Loucy (cell line): Measurements from ENCODE around the gene EIF3A.
"Not testable (repeated sequence)": the region's sequence is repeated elsewhere in the genome, so short reads cannot be mapped to it uniquely, and the experiment has no call there.

ENCODE experiments used
- H2AFZ ChIP-seq: fragments of 200-600 bp; sonication (generic); 2 replicates; pipeline ENCODE4 v1.6.0; 2016; ENCODE audit warnings: antibody characterized with exemption, mild to moderate bottlenecking, low read length, moderate library complexity
- H3F3A ChIP-seq: fragments of 200-600 bp; 2 replicates; pipeline ENCODE4 v1.6.0; 2016; ENCODE audit warnings: antibody characterized with exemption, low read depth, mild to moderate bottlenecking
- H3K27me3 ChIP-seq: fragments of 200-600 bp; sonication (generic); 2 replicates; pipeline ENCODE4 v1.6.1; 2014; ENCODE audit warnings: low read length, mild to moderate bottlenecking; ENCODE audit not compliant: insufficient read depth, poor library complexity, severe bottlenecking
- H3K36me3 ChIP-seq: fragments of 200-600 bp; sonication (generic); 2 replicates; pipeline ENCODE4 v1.6.1; 2016; ENCODE audit warnings: low read length; ENCODE audit not compliant: insufficient read depth
- H3K4me1 ChIP-seq: fragments of 200-600 bp; sonication (generic); 2 replicates; pipeline ENCODE4 v1.5.1; 2014; ENCODE audit warnings: low read length, mild to moderate bottlenecking; ENCODE audit not compliant: insufficient read depth, poor library complexity, severe bottlenecking
- H3K4me2 ChIP-seq: fragments of 200-600 bp; sonication (generic); 2 replicates; pipeline ENCODE4 v1.6.0; 2014; ENCODE audit warnings: antibody characterized with exemption, low read length, low read depth, mild to moderate bottlenecking; ENCODE audit not compliant: poor library complexity, severe bottlenecking
- H3K4me3 ChIP-seq: fragments of 200-600 bp; sonication (generic); 2 replicates; pipeline ENCODE4 v1.5.1; 2014; ENCODE audit warnings: low read length, mild to moderate bottlenecking, mixed read lengths; ENCODE audit not compliant: poor library complexity, severe bottlenecking
- H3K79me2 ChIP-seq: fragments of 200-600 bp; sonication (generic); 2 replicates; pipeline ENCODE4 v1.6.1; 2014; ENCODE audit warnings: low read length; ENCODE audit not compliant: insufficient read depth
- H3K9ac ChIP-seq: fragments of 200-600 bp; sonication (generic); 2 replicates; pipeline ENCODE4 v1.6.0; 2014; ENCODE audit warnings: mild to moderate bottlenecking, low read depth, low read length, moderate library complexity; ENCODE audit not compliant: poor library complexity, severe bottlenecking
- H3K9me2 ChIP-seq: fragments of 200-600 bp; sonication (generic); replicated peaks from 2 replicates; pipeline ENCODE4 v1.6.1; 2016; ENCODE audit warnings: low read depth, low read length, mixed read lengths
- H3K9me3 ChIP-seq: fragments of 200-600 bp; sonication (generic); 2 replicates; pipeline ENCODE4 v1.6.1; 2014; ENCODE audit warnings: mild to moderate bottlenecking, antibody characterized with exemption, low read length, low read depth; ENCODE audit not compliant: insufficient read depth
- H4K20me1 ChIP-seq: fragments of 200-600 bp; sonication (generic); 2 replicates; pipeline ENCODE4 v1.6.0; 2014; ENCODE audit warnings: antibody characterized with exemption, low read length, mild to moderate bottlenecking; ENCODE audit not compliant: insufficient read depth, poor library complexity, severe bottlenecking
- EZH2phosphoT487 ChIP-seq: fragments of 200-600 bp; IDR thresholded peaks from 2 replicates; pipeline ENCODE4 v1.6.1; 2018; ENCODE audit warnings: antibody characterized with exemption, mild to moderate bottlenecking, moderate library complexity, borderline replicate concordance
- TF ChIP-seq, protein P1 (sequence below): fragments of 200-600 bp; sonication (generic); conservative IDR thresholded peaks from 2 replicates; pipeline ENCODE4 v1.5.1; 2014; ENCODE audit warnings: mild to moderate bottlenecking, antibody characterized with exemption, low read length

The EIF3A gene

GRCh38 chr10:119113751-119114732, 33.4 kb upstream of the EIF3A start:
- H3K4me1 ChIP-seq, result peaks cover 19% of the 10 kb centered on the region
- H3K27me3 ChIP-seq, result no peaks in the 10 kb centered on the region

DNA sequence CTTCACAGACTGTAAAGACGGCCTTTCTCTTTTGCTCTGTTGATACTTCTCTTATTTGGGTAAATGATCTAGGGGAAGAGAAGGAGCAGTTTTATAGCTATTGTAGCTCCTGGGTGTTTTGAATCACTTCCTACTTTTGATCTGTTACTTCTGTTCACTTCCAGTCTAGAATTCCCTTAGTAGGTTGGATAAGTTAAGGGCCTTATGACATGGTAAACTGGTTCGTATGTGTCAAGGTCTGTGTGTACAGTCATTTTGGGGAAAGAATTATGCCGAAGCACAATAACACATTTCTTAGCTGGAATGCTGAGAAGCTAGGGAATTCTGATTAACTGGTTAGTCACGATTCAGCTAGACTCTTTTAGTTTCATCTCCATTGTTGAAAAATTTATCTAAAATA, 31.4 kb upstream of the EIF3A start:
- Histone ChIP-seq H3K79me2 (no peaks in the 10 kb centered on the region), H2AFZ (no peak overlapping the region), H3K27me3 (no peaks in the 10 kb centered on the region), H3K9ac (no peak overlapping the region), H4K20me1 (no peaks in the 10 kb centered on the region), H3K4me1 (peaks cover 19% of the 10 kb centered on the region), H3K9me3 (no peaks in the 10 kb centered on the region), H3F3A (peaks cover 3% of the 10 kb centered on the region; the same call in 1 of the 2 replicates), H3K4me2 (no peak overlapping the region), H3K4me3 (no peak overlapping the region), H3K36me3 (no peaks in the 10 kb centered on the region), H3K9me2 (no peaks in the 10 kb centered on the region)
- no peak for TF ChIP-seq EZH2phosphoT487
- TF ChIP-seq, protein P1, sequence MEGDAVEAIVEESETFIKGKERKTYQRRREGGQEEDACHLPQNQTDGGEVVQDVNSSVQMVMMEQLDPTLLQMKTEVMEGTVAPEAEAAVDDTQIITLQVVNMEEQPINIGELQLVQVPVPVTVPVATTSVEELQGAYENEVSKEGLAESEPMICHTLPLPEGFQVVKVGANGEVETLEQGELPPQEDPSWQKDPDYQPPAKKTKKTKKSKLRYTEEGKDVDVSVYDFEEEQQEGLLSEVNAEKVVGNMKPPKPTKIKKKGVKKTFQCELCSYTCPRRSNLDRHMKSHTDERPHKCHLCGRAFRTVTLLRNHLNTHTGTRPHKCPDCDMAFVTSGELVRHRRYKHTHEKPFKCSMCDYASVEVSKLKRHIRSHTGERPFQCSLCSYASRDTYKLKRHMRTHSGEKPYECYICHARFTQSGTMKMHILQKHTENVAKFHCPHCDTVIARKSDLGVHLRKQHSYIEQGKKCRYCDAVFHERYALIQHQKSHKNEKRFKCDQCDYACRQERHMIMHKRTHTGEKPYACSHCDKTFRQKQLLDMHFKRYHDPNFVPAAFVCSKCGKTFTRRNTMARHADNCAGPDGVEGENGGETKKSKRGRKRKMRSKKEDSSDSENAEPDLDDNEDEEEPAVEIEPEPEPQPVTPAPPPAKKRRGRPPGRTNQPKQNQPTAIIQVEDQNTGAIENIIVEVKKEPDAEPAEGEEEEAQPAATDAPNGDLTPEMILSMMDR, result no peak

More at GRCh38 chr10:119113751-119114732, 33.4 kb upstream of the EIF3A start:
- no peaks in the 10 kb centered on the region for H3K36me3 ChIP-seq
- no peak for TF ChIP-seq EZH2phosphoT487
- TF ChIP-seq, protein P1, result no peak
- no peak overlapping the region for H3K9ac ChIP-seq
- no peaks in the 10 kb centered on the region for H3K79me2 ChIP-seq
- peaks cover 3% of the 10 kb centered on the region; the same call in 1 of the 2 replicates for H3F3A ChIP-seq
- H4K20me1 ChIP-seq, result no peaks in the 10 kb centered on the region
- no peak overlapping the region for H2AFZ ChIP-seq
- no peaks in the 10 kb centered on the region for H3K9me2 ChIP-seq
- H3K4me3 ChIP-seq, result no peak overlapping the region
- peak overlapping the region; percentile 35 for H3K4me2 ChIP-seq
- no peaks in the 10 kb centered on the region for H3K9me3 ChIP-seq

GRCh38 chr10:119107771-119108170, 27.2 kb upstream of the EIF3A start:
- H3K4me2 ChIP-seq, H3K9ac ChIP-seq, H4K20me1 ChIP-seq, H3K4me3 ChIP-seq, H3K9me2 ChIP-seq, H3K36me3 ChIP-seq, H3K27me3 ChIP-seq, H3K9me3 ChIP-seq, H3F3A ChIP-seq, H2AFZ ChIP-seq: not testable (repeated sequence)
- Histone ChIP-seq H3K79me2 (peaks cover 18% of the 10 kb centered on the region), H3K4me1 (peaks cover 13% of the 10 kb centered on the region)

- H2AFZ ChIP-seq, H3K27me3 ChIP-seq: not testable (repeated sequence)
These were observed 26.5 kb upstream of the EIF3A start for GRCh38 chr10:119107106-119107505.

GRCh38 chr10:119105899-119106298, 25.3 kb upstream of the EIF3A start:
- Histone ChIP-seq H3K4me2 (peak overlapping the region; percentile 84), H3K4me1 (peaks cover 13% of the 10 kb centered on the region), H3K4me3 (peak overlapping the region; percentile 94), H3K79me2 (peaks cover 18% of the 10 kb centered on the region)
- H3K9ac ChIP-seq, H2AFZ ChIP-seq, H3K9me2 ChIP-seq, H3K9me3 ChIP-seq, H3F3A ChIP-seq, H4K20me1 ChIP-seq, H3K36me3 ChIP-seq, H3K27me3 ChIP-seq: not testable (repeated sequence)

More at GRCh38 chr10:119107106-119107505, 26.5 kb upstream of the EIF3A start:
- not testable (repeated sequence) for H3F3A ChIP-seq, H3K9me2 ChIP-seq, H3K9ac ChIP-seq, H3K4me2 ChIP-seq, H4K20me1 ChIP-seq, H3K4me3 ChIP-seq, H3K36me3 ChIP-seq, H3K9me3 ChIP-seq
- H3K4me1 ChIP-seq, result peaks cover 13% of the 10 kb centered on the region
- peaks cover 18% of the 10 kb centered on the region for H3K79me2 ChIP-seq
